DMS153 treated with DMSO at 0.1 percent for 48 hours (cell line): ENCODE data around the gene WDR43.
A peak's percentile ranks its signal among the peaks of the same experiment; 100 is the strongest.

ENCODE experiments used
- DNase-seq: peaks from one replicate; lab custom pipeline; 2025; ENCODE audit not compliant: unreplicated experiment; lab: John Stamatoyannopoulos, UW

Gene WDR43

DNA sequence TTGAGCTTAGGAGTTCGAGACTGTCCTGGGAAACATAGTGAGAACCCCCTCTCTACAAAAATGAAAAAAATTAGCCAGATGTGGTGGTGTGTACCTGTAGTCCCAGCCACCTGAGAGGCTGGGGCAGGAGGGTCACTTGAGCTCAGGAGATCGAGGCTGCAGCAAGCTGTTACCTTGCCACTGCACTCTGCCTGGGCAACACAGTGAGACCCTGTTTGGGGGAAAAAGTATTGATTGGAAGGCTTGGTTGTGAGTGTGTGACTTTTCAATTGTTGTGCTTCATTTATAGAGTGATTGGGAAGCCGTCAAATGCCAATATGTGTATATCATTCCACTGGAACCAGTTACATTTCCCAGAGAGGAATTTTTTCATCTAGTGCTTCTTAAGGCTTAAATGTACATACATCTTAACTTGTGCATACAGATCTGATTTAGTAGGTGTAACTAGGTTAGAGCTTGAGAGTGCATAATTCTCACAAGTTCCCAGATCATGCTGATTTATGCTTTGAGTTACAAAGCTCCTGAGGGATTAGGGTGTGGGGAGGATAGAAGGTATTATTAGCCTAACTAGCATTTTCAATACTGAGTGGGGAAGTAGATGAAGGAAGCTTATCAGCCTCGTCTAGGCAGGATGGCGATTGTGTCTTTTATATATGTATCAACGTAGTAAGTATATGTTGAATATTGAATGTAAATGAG lies 15.3 kb downstream of the WDR43 start:
- no peak for DNase-seq

DNA sequence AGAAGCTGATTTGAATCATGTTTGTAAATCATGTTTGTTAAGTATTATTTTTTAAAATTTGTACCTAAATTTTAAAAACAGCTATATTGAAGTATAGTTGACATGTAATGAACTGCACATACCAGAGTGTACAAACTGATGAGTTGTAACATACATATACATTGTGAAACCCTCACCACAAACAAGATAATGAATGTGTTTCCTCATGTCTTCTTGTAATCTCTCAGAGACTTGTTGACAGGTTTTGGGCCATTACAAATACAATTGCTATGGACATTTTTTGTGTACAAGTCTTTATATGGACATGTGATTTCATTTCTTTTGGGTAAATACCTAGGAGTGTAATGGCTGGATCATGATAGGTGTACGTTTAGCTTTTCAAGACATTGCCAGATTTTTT lies 21.5 kb downstream of the WDR43 start:
- no peak for DNase-seq

DNA sequence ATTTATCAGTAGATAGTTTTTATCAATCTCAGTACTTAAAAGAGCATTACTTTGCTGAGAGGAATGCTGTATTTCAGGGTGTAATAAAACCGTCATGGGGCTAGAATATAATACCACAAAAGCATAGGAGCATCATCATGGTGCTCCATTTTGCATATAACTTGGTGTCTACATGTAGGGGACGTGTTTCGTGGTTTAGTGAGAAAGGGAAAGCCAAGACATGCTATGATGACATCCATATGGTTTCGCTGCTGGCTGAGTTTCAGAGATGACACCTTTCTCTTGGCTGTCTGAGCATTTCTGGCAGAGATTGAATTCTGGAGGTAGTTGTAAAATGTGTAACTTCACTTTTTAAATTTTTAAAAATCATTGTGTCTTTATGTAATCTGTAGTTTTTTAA lies 32.4 kb downstream of the WDR43 start:
- no peak for DNase-seq

DNA sequence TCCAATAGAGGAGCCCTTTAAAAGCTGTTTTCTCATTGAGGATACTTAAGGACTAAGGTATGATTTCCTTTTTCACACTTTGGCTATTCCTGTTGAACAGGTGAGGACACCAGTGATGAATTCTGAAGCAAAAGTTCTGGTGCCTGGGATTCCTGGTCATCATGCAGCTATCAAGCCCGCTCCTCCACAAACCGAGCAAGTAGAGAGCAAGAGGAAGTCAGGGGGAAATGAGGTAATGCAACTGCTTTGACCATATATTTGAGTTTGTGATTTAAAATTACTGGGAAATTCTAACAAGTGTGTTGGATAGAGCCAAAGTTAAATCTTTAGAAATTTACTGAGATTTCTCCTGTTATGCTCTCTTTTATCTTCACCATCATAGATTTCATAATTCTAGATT lies 33.0 kb downstream of the WDR43 start:
- DNase-seq, result no peak

DNA sequence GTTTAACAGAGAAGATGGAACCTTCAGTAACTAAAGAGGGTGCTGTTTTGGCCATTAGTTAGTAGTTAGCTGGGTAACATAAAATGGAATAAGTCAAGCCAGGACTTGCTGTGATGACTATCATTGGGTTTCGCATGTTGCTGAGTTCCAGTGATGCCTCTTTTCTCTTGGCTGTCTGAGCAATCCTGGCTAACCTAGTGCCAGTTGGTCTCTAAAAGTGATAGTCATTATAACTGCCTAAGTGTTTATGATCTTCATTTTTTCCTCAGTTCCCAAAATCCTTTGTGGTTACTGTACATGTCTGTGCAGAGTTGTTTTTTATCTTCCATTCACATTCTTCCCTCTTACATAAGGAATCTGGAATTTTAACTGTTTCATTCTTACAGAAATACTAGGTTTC lies 33.4 kb downstream of the WDR43 start:
- no peak for DNase-seq

DNA sequence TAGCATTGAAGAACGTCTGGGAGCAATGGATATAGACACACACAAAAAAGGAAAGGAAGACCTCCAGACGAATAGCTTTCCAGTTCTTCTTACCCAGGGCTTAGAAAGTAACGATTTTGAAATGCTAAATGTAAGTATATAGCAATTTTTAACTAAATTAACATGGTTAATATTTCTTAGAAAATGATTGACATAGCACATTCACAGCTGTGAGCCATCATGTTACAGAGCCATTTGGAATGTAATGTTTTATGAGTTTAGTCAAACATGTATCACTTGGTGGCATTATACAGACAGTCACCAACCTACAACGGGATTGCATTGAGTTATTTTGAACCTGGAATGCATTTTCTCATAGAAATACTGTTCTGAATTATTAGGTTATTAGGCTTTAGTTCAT lies 35.1 kb downstream of the WDR43 start:
- no peak for DNase-seq

DNA sequence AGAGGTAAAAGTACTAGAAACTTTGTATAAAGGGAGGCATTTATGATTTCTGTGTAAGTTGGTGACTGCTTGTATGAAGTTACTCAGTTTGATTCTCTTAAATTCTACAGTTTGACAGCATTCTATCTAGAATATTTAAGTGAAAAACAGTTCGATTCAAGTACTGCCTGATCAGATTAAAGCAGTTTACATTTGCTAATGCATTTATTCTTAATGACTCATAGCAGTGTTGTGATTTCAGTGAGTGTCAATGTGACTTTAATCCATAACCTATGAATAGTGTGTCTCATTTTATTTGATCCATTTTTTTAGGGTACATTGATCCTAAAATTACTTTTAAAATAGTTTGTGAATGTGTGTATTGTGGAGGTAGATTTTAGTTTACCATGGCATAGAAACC lies 35.7 kb downstream of the WDR43 start:
- no peak for DNase-seq

DNA sequence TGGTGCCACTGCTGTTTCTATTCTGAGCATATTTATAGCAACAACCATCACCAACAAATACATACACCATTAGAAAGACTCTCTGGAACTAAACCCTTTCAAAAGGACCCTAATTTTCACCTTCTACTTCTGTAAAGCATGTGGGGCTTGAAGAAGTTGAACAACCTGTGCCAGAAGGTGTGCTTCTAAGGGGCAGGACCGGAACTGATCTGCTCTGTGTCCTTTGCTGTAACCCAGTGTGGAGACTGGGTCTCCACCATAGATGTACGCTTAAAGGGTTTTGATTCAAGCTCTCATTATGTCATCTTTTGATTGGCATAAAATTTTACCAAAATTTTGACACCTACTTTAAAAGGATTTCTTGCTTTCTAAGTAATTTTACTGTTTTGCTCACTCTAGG lies 40.3 kb downstream of the WDR43 start:
- no peak for DNase-seq

DNA sequence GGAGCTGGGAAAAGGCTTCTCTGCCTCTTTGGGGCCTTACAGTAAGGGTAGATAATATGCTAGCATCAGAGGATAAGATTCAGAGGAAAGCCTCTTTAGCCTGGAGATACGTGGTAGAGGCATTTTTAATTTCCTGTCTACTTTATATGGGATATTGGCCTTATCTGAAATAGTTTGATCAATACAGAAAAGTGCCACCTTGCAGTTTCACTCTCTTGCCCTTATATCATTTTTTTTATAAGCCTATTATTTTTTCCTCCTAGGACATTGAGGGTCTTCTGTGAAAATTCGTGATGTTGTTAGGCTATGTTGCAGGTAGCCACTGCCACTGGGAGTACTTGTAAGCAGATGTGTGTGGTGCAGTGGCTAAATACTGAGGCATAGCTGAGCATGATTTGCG lies 46.5 kb downstream of the WDR43 start:
- DNase-seq, result no peak

DNA sequence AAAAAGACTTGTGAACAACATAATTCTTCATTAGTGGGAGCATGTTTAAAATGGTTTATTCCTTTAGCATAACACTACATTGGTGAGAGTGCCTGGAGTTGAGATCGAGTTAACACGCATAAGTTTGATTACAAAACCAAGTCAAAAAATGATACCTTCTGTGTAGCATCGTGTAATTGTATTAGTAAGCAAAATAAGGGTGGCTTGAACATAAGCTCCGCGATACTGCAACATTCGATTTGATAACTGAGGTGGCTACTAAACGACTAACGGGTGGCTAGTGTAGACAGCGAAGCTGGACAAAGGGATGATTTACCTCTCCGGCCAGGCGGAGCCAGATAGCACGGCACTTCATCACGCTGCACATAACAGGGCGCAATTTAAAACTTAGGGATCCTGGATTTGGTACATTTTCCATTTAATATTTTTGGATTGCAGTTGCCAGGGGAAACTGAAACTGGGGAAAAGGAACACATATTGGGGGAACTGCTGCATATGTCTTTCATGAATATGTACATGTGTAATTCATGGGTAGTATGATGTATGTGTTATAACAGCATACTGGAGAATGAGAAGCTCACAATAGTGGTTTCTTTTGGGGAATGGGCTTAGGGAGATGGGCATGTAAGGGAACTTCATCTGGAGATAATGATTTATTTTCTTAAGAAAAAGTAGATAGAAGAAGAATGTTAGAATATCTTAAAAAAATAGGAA lies 50.2 kb downstream of the WDR43 start:
- DNase-seq, result no peak

DNA sequence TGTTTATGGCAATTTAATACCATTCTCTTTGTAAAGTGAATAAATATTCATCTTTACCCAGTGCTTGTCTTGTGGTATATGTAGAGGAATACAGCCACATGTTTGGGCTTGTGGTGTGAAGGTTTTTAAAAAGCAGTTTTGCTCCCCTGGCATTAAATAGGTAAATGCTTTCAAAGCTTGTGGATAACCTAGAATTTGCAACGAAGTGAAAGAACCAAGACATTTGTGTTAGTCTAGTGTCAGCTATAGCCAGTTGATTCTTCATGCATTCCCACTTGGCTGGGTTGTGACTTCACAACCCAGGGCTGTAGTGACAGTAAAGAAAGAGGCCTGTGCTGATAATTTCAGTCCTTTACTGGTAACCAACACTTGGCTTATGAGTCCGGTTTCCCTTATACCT lies 53.7 kb downstream of the WDR43 start:
- no peak for DNase-seq

DNA sequence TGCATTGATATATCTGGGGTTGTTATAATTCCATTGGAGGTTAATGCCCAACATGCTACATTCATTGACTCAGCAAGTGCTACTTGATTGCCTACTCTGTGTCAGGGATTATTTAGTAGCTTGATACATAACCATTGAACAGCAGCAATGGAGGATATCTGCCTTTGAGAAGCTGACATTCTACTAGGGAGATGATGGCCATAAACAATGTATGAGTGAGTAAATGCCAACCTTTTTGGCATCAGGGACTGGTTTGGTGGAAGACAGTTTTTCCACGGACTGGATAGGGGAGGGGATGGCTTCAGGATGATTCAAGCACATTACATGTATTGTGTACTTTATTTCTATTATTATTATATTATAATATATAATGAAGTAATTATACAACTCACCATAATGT lies 54.7 kb downstream of the WDR43 start:
- no peak for DNase-seq

DNA sequence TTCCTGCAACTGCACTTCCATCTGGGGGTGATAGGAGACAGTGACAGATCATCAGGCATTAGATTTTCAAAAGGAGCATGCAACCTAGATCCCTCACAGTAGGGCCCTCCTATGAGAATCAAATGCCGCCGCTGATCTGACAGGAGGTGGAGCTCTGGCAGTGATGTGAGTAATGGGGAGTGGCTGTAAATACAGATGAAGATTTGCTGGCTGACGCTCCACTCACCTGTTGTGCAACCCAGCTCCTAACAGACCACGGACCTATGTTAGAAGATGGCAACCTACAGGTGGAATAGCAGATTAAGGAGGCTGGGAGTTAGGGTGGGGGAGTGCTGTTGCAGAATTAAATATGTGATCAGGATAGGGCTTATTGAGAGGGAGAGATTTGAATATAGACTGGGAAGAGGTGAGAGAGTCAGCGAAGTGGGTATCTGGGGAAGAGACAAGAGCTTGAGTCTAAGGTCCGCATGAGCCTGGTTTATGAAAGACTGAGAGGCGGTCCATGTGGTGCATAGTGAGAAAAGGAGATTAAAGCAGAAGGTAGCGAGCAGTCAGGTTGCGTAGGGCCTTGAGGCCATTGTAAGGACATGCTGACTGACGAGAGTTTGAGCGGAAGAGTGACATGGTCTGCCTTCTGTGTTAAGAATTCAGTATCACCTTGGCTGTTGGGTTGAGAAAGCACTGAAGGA lies 55.3 kb downstream of the WDR43 start:
- DNase-seq, result no peak

DNA sequence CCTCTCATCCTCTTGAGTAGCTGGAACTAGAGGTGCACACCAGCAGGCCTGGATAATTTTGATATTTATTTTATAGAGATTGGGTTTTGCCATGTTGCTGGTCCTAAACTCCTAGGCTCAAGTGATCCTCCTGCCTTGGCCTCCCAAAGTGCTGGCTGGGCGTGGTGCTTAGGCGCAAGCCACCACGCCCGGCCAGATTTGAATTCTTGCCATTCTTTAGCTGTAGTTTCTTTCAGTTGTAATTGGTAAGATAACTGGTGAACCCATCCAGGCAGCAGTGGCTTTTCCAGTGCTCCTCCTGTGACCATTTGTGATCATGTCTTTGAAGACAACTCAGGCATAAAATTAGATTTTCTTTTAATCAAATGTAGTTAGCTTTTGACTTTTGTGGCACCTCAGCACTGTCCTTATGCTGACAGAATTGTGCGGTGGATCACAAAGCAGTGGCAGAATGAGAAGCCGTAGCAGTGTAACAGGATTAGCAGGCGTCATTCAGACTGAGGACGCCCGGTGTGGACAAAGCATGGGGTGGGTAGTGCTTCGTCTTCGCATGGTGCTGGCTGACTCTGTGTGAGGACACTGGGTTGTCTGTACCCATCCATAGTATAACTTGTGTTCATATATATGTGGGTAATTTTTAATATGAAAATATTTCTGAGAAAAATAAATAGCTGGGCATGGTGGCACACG lies 56.6 kb downstream of the WDR43 start:
- no peak for DNase-seq

DNA sequence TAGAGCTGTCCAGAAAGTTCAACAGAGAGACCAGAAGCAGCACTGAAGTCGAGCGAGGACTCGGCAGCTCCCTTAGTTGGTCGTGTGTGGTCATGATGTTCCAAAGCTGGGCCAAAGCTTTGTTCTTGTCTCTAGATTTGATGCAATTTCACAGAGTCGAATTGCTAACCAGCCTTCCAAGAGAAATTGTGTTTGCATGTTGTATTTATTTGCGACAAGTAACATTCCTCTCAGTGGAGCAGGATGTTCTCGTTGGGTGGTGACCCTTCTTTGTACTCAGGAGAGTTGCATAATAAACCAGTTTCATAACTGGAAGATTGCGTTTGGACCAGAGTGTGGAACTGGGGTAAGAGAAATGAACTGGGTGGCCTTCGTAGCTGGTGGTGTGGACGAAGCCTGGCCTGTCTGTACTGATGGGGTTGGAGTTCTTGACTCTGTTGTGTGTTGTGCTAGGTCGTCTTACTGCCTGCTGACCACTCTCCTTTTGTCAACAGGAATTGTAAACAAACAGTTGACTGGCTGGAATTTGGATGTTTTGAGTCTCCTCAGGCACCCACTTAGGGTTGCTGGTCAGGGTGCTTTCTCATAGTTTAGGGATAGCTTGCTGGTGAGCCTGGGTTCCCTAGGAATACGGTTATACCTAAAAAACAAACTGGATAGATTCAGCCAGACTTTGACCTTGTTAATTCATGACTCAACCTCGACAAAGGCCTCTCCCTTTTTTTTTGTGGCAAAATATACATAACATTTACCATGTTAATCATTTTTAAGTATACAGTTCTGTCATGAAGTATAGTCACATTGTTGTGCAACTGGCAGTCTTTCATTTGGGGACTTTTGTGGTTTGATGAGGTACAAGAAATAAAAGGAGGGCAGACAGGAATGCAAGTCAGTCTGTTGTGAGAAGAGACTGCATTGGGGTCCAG lies 57.7 kb downstream of the WDR43 start:
- no peak for DNase-seq

DNA sequence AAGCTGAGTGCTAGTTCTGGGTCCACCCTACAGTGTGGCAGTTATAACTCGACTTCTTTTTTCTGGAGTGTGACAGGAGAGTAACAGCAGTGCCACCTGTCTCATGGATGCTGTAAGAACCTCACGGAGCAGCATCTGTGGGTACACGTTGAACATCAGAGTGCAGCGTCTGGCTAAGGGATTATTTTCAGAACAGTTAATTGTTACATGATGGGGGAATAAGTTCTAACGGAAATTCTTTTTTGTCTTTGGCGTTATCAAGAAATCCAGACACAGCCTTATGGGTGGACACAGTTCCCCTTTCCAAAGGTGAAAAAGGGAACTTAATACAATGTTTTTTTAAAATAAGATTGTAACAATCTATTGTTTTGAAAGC lies 58.4 kb downstream of the WDR43 start:
- no peak for DNase-seq

DNA sequence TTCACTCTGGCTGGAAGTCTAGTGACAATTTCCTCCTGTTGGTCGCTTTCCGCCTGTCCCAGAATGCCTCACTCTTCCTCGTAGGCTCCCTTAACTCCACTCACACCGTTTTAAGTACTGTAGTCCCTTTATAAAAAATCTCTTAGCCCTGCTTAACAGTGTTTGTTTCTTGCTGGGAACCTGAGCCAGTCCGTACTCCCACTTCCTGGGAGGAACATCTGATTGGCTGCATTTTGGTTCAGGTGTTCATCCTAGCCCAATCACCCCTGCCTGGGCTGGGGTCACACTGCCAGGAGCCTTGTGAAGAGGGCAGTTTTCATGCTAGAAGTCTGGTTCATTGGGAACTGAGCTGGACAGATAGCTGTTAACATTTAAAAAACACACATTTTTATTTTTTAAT lies 61.0 kb downstream of the WDR43 start:
- no peak for DNase-seq

DNA sequence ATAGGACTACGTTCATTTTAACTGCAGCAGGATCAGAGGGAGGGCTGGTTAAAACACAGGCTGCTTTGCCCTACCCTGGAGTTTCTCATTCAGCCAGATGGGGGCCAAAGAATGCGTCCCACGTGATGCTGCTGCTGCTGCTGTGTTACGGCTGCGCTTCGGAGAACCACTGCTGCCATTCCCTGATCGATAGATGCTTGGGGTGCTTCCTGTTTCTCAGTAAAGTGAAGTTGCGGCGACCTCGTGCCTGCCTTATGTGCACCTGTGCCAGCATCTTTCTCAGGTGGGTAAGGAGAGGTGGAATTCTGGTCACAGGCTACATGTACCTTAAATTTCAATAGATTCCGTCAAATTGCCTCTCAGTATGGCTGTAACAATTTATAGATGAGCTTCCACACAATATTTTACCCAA lies 62.0 kb downstream of the WDR43 start:
- no peak for DNase-seq

DNA sequence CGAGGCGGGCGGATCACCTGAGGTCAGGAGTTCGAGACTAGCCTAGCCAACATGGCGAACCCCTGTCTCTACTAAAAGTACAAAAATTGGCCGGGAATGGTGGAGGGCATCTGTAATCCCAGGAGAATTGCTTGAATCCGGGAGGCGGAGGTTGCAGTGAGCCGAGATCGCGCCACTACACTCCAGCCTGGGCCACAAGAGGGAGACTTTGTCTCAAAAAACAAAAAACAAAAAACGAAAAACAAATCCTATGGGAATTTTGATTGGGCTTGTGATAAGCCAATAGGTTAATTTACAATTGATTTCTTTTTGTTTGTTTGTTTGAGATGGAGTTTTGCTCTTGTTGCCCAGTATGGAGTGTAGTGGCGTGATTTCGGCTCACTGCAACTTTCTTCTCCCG lies 62.4 kb downstream of the WDR43 start:
- DNase-seq, result no peak

DNA sequence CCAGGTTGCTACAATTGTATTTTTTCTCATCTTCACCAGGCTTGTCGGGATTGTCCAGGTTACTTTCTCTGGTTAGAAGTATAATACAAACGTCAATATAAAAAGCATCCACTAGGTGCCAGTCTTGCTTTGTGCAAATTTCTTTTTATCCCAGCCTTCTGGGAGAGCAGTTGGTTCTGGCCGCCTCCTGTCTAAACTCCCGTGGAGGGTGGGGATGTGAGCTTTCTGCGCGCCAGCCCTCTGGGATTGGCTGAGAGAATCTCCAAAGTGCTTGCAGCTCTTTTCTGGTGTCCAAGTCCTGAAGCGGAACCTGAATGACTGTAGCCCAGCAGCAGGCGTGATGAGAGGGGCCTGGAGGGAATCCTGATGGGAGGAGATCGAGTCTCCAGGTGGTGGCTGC lies 64.2 kb downstream of the WDR43 start:
- peak; percentile 31 for DNase-seq

DNA sequence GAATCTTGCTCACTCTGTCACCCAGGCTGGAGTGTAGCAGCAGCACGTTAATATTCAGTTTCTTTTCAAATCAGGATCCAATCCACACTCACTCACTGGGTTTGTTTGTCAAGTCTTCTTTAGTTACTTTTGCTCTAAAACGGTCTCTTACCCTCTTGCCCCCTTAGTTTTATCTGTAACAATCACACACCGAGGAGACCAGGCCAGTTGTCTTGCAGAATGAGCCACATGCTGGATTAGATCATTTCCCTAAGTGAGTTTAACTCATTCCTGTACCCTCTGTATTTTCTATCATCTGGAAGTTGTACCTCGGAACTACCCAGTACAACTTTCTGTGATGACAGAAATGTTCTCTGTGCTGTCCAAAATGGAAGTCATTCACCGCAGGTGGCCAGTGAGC lies 65.9 kb downstream of the WDR43 start:
- DNase-seq, result no peak
